SK-N-DZ (cell line): Measurements from ENCODE around the gene BSN.
A peak's percentile ranks its signal among the peaks of the same experiment; 100 is the strongest.
"Not testable (repeated sequence)": the region's sequence is repeated elsewhere in the genome, so short reads cannot be mapped to it uniquely, and the experiment has no call there.

ENCODE experiments used
- DNase-seq: peaks from one replicate; pipeline ENCODE4 v3.0.0-alpha.2; 2015; ENCODE audit warnings: low spot score

The BSN gene

GRCh38 chr3:49671291-49672288 is 117.3 kb downstream of the BSN start:
- peak; percentile 63 for DNase-seq

- DNase-seq = no peak
These were observed 118.9 kb downstream of the BSN start for GRCh38 chr3:49673121-49673714.

GRCh38 chr3:49673715-49674496 is 119.6 kb downstream of the BSN start, which contains the start of gene APEH:
APEH (plus strand) TSS chr3:49674351; CDS start chr3:49674402, 51 bp downstream.
- peak; percentile 98 for DNase-seq

- no peak for DNase-seq
These were observed 120.3 kb downstream of the BSN start for GRCh38 chr3:49674497-49674983.

- DNase-seq = no peak
These were observed 121.6 kb downstream of the BSN start for GRCh38 chr3:49675912-49676311.

GRCh38 chr3:49680493-49681231 is 126.4 kb downstream of the BSN start:
- DNase-seq = no peak

- no peak for DNase-seq
These were observed 126.9 kb downstream of the BSN start for GRCh38 chr3:49681232-49681522.

- no peak for DNase-seq
These were observed 127.3 kb downstream of the BSN start for GRCh38 chr3:49681543-49681942.

- no peak for DNase-seq
These were observed 128.9 kb downstream of the BSN start for GRCh38 chr3:49683162-49683561.

- not testable (repeated sequence) for DNase-seq
These were observed 130.2 kb downstream of the BSN start for GRCh38 chr3:49684453-49684852.

GRCh38 chr3:49685103-49685502 is 130.8 kb downstream of the BSN start:
- not testable (repeated sequence) for DNase-seq

- not testable (repeated sequence) for DNase-seq
These were observed 131.6 kb downstream of the BSN start for GRCh38 chr3:49685846-49686245.

GRCh38 chr3:49686346-49686745 is 132.1 kb downstream of the BSN start:
- not testable (repeated sequence) for DNase-seq

GRCh38 chr3:49686769-49687423 is 132.6 kb downstream of the BSN start:
- DNase-seq = not testable (repeated sequence)

GRCh38 chr3:49687424-49687795 is 133.1 kb downstream of the BSN start:
- DNase-seq = not testable (repeated sequence)

GRCh38 chr3:49688338-49689045 is 134.2 kb downstream of the BSN start:
- not testable (repeated sequence) for DNase-seq

GRCh38 chr3:49689046-49689907 is 135.0 kb downstream of the BSN start, which contains the start of the genes MST1 and RNF123:
MST1 (minus strand) TSS chr3:49689474; CDS start chr3:49688691, 783 bp downstream.
RNF123 (plus strand) TSS chr3:49689557; CDS start chr3:49691166, 1,609 bp downstream.
- DNase-seq = peak; percentile 90

GRCh38 chr3:49689908-49690624 is 135.8 kb downstream of the BSN start:
- not testable (repeated sequence) for DNase-seq
